ENCODE measurements around the gene PHYHIPL. TPM values are rescaled to one million over a fixed set of nuclear protein-coding genes. Genes with fewer than 3 reads are reported as not detected.

The PHYHIPL gene
- total and polyA plus RNA-seq, 2 donors (not counting 3 experiments of a cell fraction or from before 2014, with no cell fraction given), result not detected

DNA sequence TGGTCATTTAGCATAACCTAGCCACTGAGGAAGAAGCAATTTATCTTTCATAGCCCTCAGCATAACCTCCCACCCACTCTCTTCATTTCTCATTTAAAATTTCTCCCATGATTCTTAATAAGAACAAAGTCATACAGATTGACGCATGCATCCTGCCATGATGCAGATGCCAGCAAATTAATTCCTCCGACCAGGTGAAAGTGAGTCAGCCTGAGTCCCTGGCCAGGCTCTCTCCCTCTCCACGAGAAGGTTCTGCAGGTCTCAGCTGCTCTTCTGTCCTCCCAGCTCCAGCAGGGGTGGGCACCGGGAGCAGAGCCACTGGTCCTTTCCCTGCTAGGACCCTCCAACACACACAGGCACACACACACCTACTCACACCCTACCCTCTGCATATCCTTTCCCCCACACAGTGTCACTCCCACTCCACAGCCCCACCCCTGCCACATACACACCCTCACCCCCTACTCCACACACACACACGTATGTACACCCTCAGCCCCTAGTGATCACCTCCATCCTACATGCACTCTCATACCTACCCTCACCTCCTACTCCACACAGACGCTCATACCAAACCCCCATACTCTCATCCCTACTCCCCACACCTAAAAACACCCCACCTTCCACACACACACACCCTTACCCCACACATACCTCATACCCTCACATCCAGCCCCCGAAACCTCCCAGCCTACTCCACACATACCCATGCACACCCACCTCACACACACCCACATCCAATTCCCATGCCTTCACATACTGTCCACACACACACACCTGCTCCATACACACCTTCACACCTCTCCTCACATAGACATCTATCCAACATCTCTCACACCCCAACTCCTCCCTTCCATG, 107.9 kb downstream of the PHYHIPL start:
- Histone ChIP-seq H3K9ac (replicated peaks; ENCODE audit: extremely low read depth, insufficient read depth, low read length) (no peak overlapping the region), H3K27me3 (ENCODE audit: control insufficient read depth in 2 of 2, insufficient read depth in 2 of 2, low read length in 2 of 2) (no peaks in the 10 kb centered on the region), H3K9me3 (replicated peaks; ENCODE audit: control insufficient read depth, insufficient read depth, low read length) (no peaks in the 10 kb centered on the region), H3K4me1 (ENCODE audit: control insufficient read depth, extremely low read depth, insufficient read depth, low read length) (no peaks in the 10 kb centered on the region), H2AFZ (ENCODE audit: low read depth, low read length) (no peak overlapping the region), H3K36me3 (ENCODE audit: control insufficient read depth in 2 of 2, extremely low read depth in 1 of 2, insufficient read depth in 2 of 2, low read length in 2 of 2) (no peaks in the 10 kb centered on the region), H4K20me1 (replicated peaks; ENCODE audit: control insufficient read depth, extremely low read depth, insufficient read depth, low read length) (no peaks in the 10 kb centered on the region), H3K4me2 (ENCODE audit: insufficient read depth, low read length) (no peak overlapping the region), H3K4me3 (replicated peaks in 1 of 3; ENCODE audit: insufficient read depth in 1 of 3, low read depth in 1 of 3, low read length in 3 of 3) (no peak overlapping the region), H3K27ac (ENCODE audit: insufficient read depth, low read depth, low read length) (no peak overlapping the region), H3K79me2 (ENCODE audit: control insufficient read depth, insufficient read depth, low read length) (no peaks in the 10 kb centered on the region), H3K9me1 (replicated peaks; ENCODE audit: control insufficient read depth, extremely low read depth, insufficient read depth, low read length) (no peaks in the 10 kb centered on the region)
- dilution Hi-C loops (cut with MboI; ENCODE audit: extremely low pct_ligation_motif_present, low sequenced_read_pairs) (no loop called here), intact Hi-C loops (cut with micrococcal nuclease) (no loop called here)
- TF ChIP-seq JUN (IDR thresholded peaks at IDR 0.05; ENCODE audit: borderline replicate concordance, insufficient read depth, insufficient read length, low read depth), result no peak
- TF ChIP-seq EZH2 (IDR thresholded peaks at IDR 0.05; ENCODE audit: borderline replicate concordance, low read depth, low read length, severe bottlenecking), result no peak
- no peak for TF ChIP-seq GATA2 (IDR thresholded peaks at IDR 0.05; ENCODE audit: insufficient read depth, insufficient read length, low read depth, low read length)
- no peak for TF ChIP-seq FOS (IDR thresholded peaks at IDR 0.05; ENCODE audit: borderline replicate concordance, insufficient read depth, low read length)
- no peak for TF ChIP-seq MYC (IDR thresholded peaks at IDR 0.05; ENCODE audit: low read depth, low read length)
- TF ChIP-seq, protein P1, sequence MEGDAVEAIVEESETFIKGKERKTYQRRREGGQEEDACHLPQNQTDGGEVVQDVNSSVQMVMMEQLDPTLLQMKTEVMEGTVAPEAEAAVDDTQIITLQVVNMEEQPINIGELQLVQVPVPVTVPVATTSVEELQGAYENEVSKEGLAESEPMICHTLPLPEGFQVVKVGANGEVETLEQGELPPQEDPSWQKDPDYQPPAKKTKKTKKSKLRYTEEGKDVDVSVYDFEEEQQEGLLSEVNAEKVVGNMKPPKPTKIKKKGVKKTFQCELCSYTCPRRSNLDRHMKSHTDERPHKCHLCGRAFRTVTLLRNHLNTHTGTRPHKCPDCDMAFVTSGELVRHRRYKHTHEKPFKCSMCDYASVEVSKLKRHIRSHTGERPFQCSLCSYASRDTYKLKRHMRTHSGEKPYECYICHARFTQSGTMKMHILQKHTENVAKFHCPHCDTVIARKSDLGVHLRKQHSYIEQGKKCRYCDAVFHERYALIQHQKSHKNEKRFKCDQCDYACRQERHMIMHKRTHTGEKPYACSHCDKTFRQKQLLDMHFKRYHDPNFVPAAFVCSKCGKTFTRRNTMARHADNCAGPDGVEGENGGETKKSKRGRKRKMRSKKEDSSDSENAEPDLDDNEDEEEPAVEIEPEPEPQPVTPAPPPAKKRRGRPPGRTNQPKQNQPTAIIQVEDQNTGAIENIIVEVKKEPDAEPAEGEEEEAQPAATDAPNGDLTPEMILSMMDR (IDR thresholded peaks at IDR 0.05; ENCODE audit: extremely low read depth in 1 of 2, insufficient read depth in 1 of 2, low read depth in 1 of 2, low read length in 2 of 2), result no peak
- no peak for TF ChIP-seq POLR2A (IDR thresholded peaks at IDR 0.05; ENCODE audit: low read depth, low read length)
- TF ChIP-seq, protein P2, sequence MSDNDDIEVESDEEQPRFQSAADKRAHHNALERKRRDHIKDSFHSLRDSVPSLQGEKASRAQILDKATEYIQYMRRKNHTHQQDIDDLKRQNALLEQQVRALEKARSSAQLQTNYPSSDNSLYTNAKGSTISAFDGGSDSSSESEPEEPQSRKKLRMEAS (IDR thresholded peaks at IDR 0.05; ENCODE audit: insufficient read depth, insufficient read length), result no peak
- no peak for TF ChIP-seq POLR2AphosphoS5 (IDR thresholded peaks at IDR 0.05; ENCODE audit: insufficient read depth, low read depth, low read length)
- CTCF ChIA-PET, result no interaction called here
- no TSS peak for BruUV-seq (replicated peaks)
- DNase-seq (ENCODE audit: low read depth, low spot score) (no peak), FAIRE-seq (no peak)
- POLR2A ChIA-PET, result no interaction called here

Data from endothelial cell of umbilical vein (primary cell).